HepG2 (cell line): ENCODE data around the gene C16orf95. TPM values are rescaled to one million over a fixed set of nuclear protein-coding genes. Genes with fewer than 3 reads are reported as not detected.

Experiments
- ATAC-seq: fragments of 200-7000 bp; cut with Tn5 transposase; 3 replicates; pipeline ENCODE4 v1.9.1; 2020; ENCODE audit warnings: mild to moderate bottlenecking, moderate library complexity
- BruUV-seq: library from RNA; stranded (reverse); fragments of 400-500 nt; replicated peaks from 2 replicates; lab custom pipeline; 2021; lab: Mats Ljungman, UMichigan
- CTCF ChIA-PET: fragments of 300-600 bp; formaldehyde crosslinking; extraction: SDS; loops from one replicate; lab custom pipeline; 2021; ENCODE audit warnings: low total read pairs, inconsistent platforms, low intra/inter-chr PET ratio; lab: Yijun Ruan, JAX
- POLR2A ChIA-PET: fragments of 350-600 bp; sonication (Branson Sonifier 250); formaldehyde crosslinking; loops from one replicate; lab custom pipeline; 2020; ENCODE audit warnings: antibody characterized with exemption, inconsistent platforms; lab: Yijun Ruan, JAX
- DNase-seq: peaks from one replicate; pipeline ENCODE4 v3.0.0-alpha.2; 2015; ENCODE audit warnings: low spot score
- FAIRE-seq: peaks from 3 replicates; lab custom pipeline; 2011; peaks lifted over from hg19 to GRCh38; lab: Jason Lieb, UNC
- H2AFZ ChIP-seq: one replicate; pipeline ENCODE4 v1.6.1; 2011; ENCODE audit warnings: low read length, inconsistent platforms
- H3K27ac ChIP-seq: fragments of 300-600 bp; 3 replicates; pipeline ENCODE4 v1.8.0; 2011; ENCODE audit warnings: mixed run types, mild to moderate bottlenecking, mixed read lengths, low read length, inconsistent platforms; ENCODE audit not compliant: insufficient read depth; ENCODE audit errors: extremely low read length
- H3K27me3 ChIP-seq, 2 experiments: fragments of 200-600 bp in 1 of 2; 2 replicates in 1 of 2; 3 replicates in 1 of 2; pipeline versions ENCODE4 v1.6.0 to v1.8.0; 2011; ENCODE audit warnings: low read length in 2 of 2, mild to moderate bottlenecking in 2 of 2, moderate library complexity in 2 of 2, inconsistent platforms in 1 of 2; ENCODE audit not compliant: insufficient read depth in 2 of 2, control insufficient read depth in 1 of 2
- H3K36me3 ChIP-seq, 2 experiments: fragments of 200-600 bp in 1 of 2; replicated peaks in 1 of 2; 2 replicates in 1 of 2; 3 replicates in 1 of 2; pipeline versions ENCODE4 v1.5.1 to v1.8.0; 2011; ENCODE audit warnings: low read length in 2 of 2, inconsistent platforms in 1 of 2; ENCODE audit not compliant: insufficient read depth in 2 of 2, control insufficient read depth in 1 of 2
- H3K4me1 ChIP-seq: 2 replicates; pipeline ENCODE4 v1.5.1; 2012; ENCODE audit warnings: low read length, inconsistent platforms; ENCODE audit not compliant: insufficient read depth
- H3K4me2 ChIP-seq: 2 replicates; pipeline ENCODE4 v1.6.0; 2011; ENCODE audit warnings: low read depth, low read length, inconsistent platforms
- H3K4me3 ChIP-seq, 3 experiments: fragments of 200-600 bp in 1 of 3; sonication (generic), shearing (Covaris generic) in 1 of 3; replicated peaks in 1 of 3; 2 replicates each; pipeline ENCODE4 v1.5.1; 2011 to 2016; ENCODE audit warnings: low read length in 3 of 3, inconsistent platforms in 2 of 3, low read depth in 2 of 3, mild to moderate bottlenecking in 2 of 3, control low read depth in 1 of 3, mixed read lengths in 1 of 3; ENCODE audit not compliant: insufficient read depth in 1 of 3
- H3K79me2 ChIP-seq: one replicate; pipeline ENCODE4 v1.6.1; 2011; ENCODE audit warnings: low read length, inconsistent platforms; ENCODE audit not compliant: insufficient read depth
- H3K9ac ChIP-seq: 2 replicates; pipeline ENCODE4 v1.6.0; 2011; ENCODE audit warnings: mild to moderate bottlenecking, low read depth, low read length, inconsistent platforms; ENCODE audit not compliant: insufficient read depth
- H3K9me3 ChIP-seq: 2 replicates; pipeline ENCODE4 v1.5.1; 2012; ENCODE audit warnings: mild to moderate bottlenecking, low read length
- H4K20me1 ChIP-seq: 2 replicates; pipeline ENCODE4 v1.6.0; 2011; ENCODE audit warnings: inconsistent platforms, mild to moderate bottlenecking, low read length, moderate library complexity; ENCODE audit not compliant: insufficient read depth
- AKAP8 ChIP-seq: sonication (generic); formaldehyde crosslinking; IDR thresholded peaks from 2 replicates; pipeline ENCODE4 v1.5.1; 2020; ENCODE audit warnings: mild to moderate bottlenecking, missing genetic modification reagents
- ATF7-NPFF ChIP-seq: sonication (generic); formaldehyde crosslinking; IDR thresholded peaks from 2 replicates; pipeline ENCODE4 v1.8.1; 2023; ENCODE audit warnings: mild to moderate bottlenecking, low read depth, missing genetic modification reagents, moderate library complexity
- DMAP1 ChIP-seq: IDR thresholded peaks from 2 replicates; pipeline ENCODE4 v1.6.1; 2016
- GATAD2A ChIP-seq: IDR thresholded peaks from 2 replicates; pipeline ENCODE4 v1.6.1; 2016
- MEIS1 ChIP-seq: sonication (generic); formaldehyde crosslinking; IDR thresholded peaks from 2 replicates; pipeline ENCODE4 v1.9.0; 2021; ENCODE audit warnings: mild to moderate bottlenecking, missing genetic modification reagents, moderate library complexity, borderline replicate concordance
- MIER2 ChIP-seq: IDR thresholded peaks from 2 replicates; pipeline ENCODE4 v1.6.1; 2016; ENCODE audit warnings: missing biosample characterization, missing genetic modification reagents
- NFE2L1 ChIP-seq: sonication (generic); formaldehyde crosslinking; IDR thresholded peaks from 2 replicates; pipeline ENCODE4 v1.4.0; 2020; ENCODE audit warnings: missing genetic modification reagents, mild to moderate bottlenecking, borderline replicate concordance
- REXO4 ChIP-seq: sonication (generic); formaldehyde crosslinking; IDR thresholded peaks from 2 replicates; pipeline ENCODE4 v1.8.0; 2022; ENCODE audit warnings: missing genetic modification reagents, mild to moderate bottlenecking, borderline replicate concordance
- ZBTB21 ChIP-seq: sonication (generic); formaldehyde crosslinking; IDR thresholded peaks from 2 replicates; pipeline ENCODE4 v1.4.0; 2020; ENCODE audit warnings: missing genetic modification reagents
- ZFP62 ChIP-seq: sonication (generic); formaldehyde crosslinking; IDR thresholded peaks from 2 replicates; pipeline ENCODE4 v1.4.0; 2020; ENCODE audit warnings: missing genetic modification reagents
- ZNF17 ChIP-seq: sonication (generic); formaldehyde crosslinking; IDR thresholded peaks from 2 replicates; pipeline ENCODE4 v1.5.0; 2020; ENCODE audit warnings: mild to moderate bottlenecking, missing genetic modification reagents
- ZNF496 ChIP-seq: sonication (generic); formaldehyde crosslinking; IDR thresholded peaks from 2 replicates; pipeline ENCODE4 v1.8.1; 2023; ENCODE audit warnings: mild to moderate bottlenecking, moderate library complexity, missing genetic modification reagents; ENCODE audit not compliant: insufficient replicate concordance
- ZNF530 ChIP-seq: sonication (generic); formaldehyde crosslinking; IDR thresholded peaks from 2 replicates; pipeline ENCODE4 v1.5.0; 2020; ENCODE audit warnings: low read depth, mild to moderate bottlenecking, missing genetic modification reagents
- ZNF552 ChIP-seq: sonication (generic); formaldehyde crosslinking; IDR thresholded peaks from 2 replicates; pipeline ENCODE4 v1.9.0; 2022; ENCODE audit warnings: missing genetic modification reagents, mild to moderate bottlenecking, borderline replicate concordance
- ZNF562 ChIP-seq: sonication (generic); formaldehyde crosslinking; IDR thresholded peaks from 2 replicates; pipeline ENCODE4 v1.8.0; 2022; ENCODE audit warnings: missing genetic modification reagents, borderline replicate concordance
- ZNF703 ChIP-seq: sonication (generic); formaldehyde crosslinking; IDR thresholded peaks from 2 replicates; pipeline ENCODE4 v1.5.1; 2020; ENCODE audit warnings: missing genetic modification reagents, mild to moderate bottlenecking, moderate library complexity, borderline replicate concordance
- ZNF768 ChIP-seq: sonication (generic); formaldehyde crosslinking; IDR thresholded peaks from 2 replicates; pipeline ENCODE4 v1.4.0; 2020; ENCODE audit warnings: missing genetic modification reagents
- WGBS: methylation state at CpG from one replicate; pipeline ENCODE4 v1.1.6; 2017; ENCODE audit warnings: low lambda C conversion rate; 5-methylcytosine and 5-hydroxymethylcytosine counted together
- in situ Hi-C: cut with HindIII; loops from 2 replicates; pipeline ENCODE4 v1.10.0; 2017; ENCODE audit warnings: low pct_unique_long_range_greater_than_20kb; ENCODE audit not compliant: extremely low pct_ligation_motif_present
- intact Hi-C: fragments of 100-400 bp; cut with micrococcal nuclease; formaldehyde crosslinking; loops from one replicate; pipeline ENCODE4 v1.10.0; 2022; ENCODE audit not compliant: unreplicated experiment
- polyA plus RNA-seq, 8 experiments: library from polyadenylated mRNA; depleted of rRNA in 3 of 8; stranded (reverse) in 7 of 8; unstranded in 1 of 8; fragments of >200 nt; fragmentation: Illumina TruSeq in 4 of 8; extraction: Trizol in 4 of 8; gene quantifications; 2 replicates each; pipeline versions ENCODE4 v1.2.1 to v1.2.3, GENCODE V29; 2011 to 2016; ENCODE audit warnings: low read depth in 4 of 8, missing spikeins in 1 of 8, mixed read lengths in 1 of 8; ENCODE audit not compliant: insufficient read depth in 1 of 8
- total RNA-seq, 5 experiments: library from RNA; depleted of rRNA; stranded (reverse); fragments of >200 nt; fragmentation: Illumina TruSeq; extraction: Trizol; gene quantifications; 2 replicates each; pipeline ENCODE4 v1.2.3, GENCODE V29; 2016; ENCODE audit warnings: low read depth in 1 of 5
- TF ChIP-seq, protein P1 (sequence below), 2 experiments: sonication (generic) in 1 of 2; formaldehyde crosslinking in 1 of 2; IDR thresholded peaks; 2 replicates each; pipeline versions ENCODE4 v1.4.0 to v1.6.1; 2016 to 2020; ENCODE audit warnings: borderline replicate concordance in 1 of 2, low read depth in 1 of 2, mild to moderate bottlenecking in 1 of 2, missing genetic modification reagents in 1 of 2
- TF ChIP-seq, protein P2 (sequence below): sonication (generic); formaldehyde crosslinking; IDR thresholded peaks from 2 replicates; pipeline ENCODE4 v1.4.0; 2020; ENCODE audit warnings: missing genetic modification reagents, borderline replicate concordance
- TF ChIP-seq, protein P3 (sequence below): IDR thresholded peaks from 2 replicates; pipeline ENCODE4 v1.6.1; 2016; ENCODE audit warnings: missing genetic modification reagents, missing compliant biosample characterization

Gene C16orf95
- total and polyA plus RNA-seq, 2 of the 13 experiments (the other 11 are each of a cell fraction or from before 2014, with no cell fraction given), result 2.8 to 8.6 TPM

DNA sequence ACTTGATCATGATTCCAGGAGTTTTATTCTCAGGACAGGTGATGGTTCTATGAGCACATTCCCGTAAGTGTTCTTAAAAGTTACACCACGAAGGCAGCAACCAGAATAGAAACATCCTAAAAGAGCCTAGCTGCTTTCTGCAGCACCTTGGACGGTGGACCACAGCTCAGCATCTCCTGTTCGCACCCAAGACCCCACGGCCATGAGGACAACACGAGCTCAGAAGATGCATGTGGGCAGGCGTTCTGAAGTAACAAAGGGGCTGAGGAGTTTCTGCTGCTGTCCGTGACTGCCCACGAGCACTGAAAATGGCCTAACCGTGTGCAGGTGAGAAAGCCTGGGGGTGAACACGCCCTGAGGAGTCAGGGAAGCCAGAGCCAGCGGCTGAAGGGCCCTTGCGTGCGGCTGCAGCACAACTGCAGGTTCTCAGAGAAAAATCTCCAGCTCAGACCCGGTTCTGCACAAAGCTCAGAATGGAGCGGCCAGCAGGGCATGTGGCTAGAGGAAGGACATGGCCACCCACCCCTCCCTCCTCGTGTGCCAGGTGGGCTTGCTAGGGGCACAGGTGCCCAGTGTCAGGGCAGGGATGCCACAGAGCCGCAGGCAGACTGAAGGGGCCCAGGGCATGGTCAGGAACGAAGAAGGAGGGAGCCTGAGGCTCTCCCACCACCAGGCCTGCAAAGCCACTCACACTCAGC, 10.8 kb upstream of the C16orf95 start:
- CTCF ChIA-PET, result no interaction called here
- FAIRE-seq, result no peak
- WGBS, result 98% methylated on average over 15 of the region's 19 CpGs
- no peak for TF ChIP-seq ZNF530 (CRISPR knock-in tag)
- TF ChIP-seq NFE2L1 (CRISPR knock-in tag), result no peak
- TF ChIP-seq, protein P1, sequence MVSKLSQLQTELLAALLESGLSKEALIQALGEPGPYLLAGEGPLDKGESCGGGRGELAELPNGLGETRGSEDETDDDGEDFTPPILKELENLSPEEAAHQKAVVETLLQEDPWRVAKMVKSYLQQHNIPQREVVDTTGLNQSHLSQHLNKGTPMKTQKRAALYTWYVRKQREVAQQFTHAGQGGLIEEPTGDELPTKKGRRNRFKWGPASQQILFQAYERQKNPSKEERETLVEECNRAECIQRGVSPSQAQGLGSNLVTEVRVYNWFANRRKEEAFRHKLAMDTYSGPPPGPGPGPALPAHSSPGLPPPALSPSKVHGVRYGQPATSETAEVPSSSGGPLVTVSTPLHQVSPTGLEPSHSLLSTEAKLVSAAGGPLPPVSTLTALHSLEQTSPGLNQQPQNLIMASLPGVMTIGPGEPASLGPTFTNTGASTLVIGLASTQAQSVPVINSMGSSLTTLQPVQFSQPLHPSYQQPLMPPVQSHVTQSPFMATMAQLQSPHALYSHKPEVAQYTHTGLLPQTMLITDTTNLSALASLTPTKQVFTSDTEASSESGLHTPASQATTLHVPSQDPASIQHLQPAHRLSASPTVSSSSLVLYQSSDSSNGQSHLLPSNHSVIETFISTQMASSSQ (IDR thresholded peaks at IDR 0.05; ENCODE audit: low read depth), result no peak
- TF ChIP-seq, protein P1 (CRISPR knock-in tag; IDR thresholded peaks at IDR 0.05; ENCODE audit: borderline replicate concordance), result 0 out of 2 replicates have a peak, but pooled peaks have one; percentile 23
- TF ChIP-seq ZFP62 (CRISPR knock-in tag), result no peak
- TF ChIP-seq REXO4 (CRISPR knock-in tag), result no peak
- no peak for TF ChIP-seq MIER2 (CRISPR knock-in tag)
- TF ChIP-seq ATF7-NPFF, result no peak
- TF ChIP-seq AKAP8 (CRISPR knock-in tag), result 0 out of 2 replicates have a peak, but pooled peaks have one; percentile 47
- TF ChIP-seq GATAD2A, result no peak
- no peak for TF ChIP-seq ZNF768 (CRISPR knock-in tag)
- no peak for TF ChIP-seq ZNF496 (CRISPR knock-in tag)
- TF ChIP-seq ZNF703 (CRISPR knock-in tag), result no peak
- TF ChIP-seq, protein P2, sequence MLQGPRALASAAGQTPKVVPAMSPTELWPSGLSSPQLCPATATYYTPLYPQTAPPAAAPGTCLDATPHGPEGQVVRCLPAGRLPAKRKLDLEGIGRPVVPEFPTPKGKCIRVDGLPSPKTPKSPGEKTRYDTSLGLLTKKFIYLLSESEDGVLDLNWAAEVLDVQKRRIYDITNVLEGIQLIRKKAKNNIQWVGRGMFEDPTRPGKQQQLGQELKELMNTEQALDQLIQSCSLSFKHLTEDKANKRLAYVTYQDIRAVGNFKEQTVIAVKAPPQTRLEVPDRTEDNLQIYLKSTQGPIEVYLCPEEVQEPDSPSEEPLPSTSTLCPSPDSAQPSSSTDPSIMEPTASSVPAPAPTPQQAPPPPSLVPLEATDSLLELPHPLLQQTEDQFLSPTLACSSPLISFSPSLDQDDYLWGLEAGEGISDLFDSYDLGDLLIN (CRISPR knock-in tag), result no peak
- TF ChIP-seq ZNF17, result no peak
- no peak for TF ChIP-seq ZBTB21
- 0 out of 2 replicates have a peak, but pooled peaks have one; percentile 34 for TF ChIP-seq ZNF552 (CRISPR knock-in tag)
- no peak for TF ChIP-seq MEIS1 (CRISPR knock-in tag)
- TF ChIP-seq, protein P3, sequence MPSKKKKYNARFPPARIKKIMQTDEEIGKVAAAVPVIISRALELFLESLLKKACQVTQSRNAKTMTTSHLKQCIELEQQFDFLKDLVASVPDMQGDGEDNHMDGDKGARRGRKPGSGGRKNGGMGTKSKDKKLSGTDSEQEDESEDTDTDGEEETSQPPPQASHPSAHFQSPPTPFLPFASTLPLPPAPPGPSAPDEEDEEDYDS, result no peak
- TF ChIP-seq DMAP1 (CRISPR knock-in tag), result no peak
- TF ChIP-seq ZNF562, result no peak

More for the DNA sequence above, 10.8 kb upstream of the C16orf95 start:
- no TSS peak for BruUV-seq
- H3K27ac ChIP-seq, result no peak overlapping the region
- no peak overlapping the region for H3K4me2 ChIP-seq
- no peak overlapping the region for H2AFZ ChIP-seq
- H3K27me3 ChIP-seq, result no peaks in the 10 kb centered on the region
- H3K9me3 ChIP-seq, result no peaks in the 10 kb centered on the region
- peaks cover 83% of the 10 kb centered on the region for H4K20me1 ChIP-seq
- H3K36me3 ChIP-seq, result peaks cover 53 to 81% of the 10 kb centered on the region in 2 experiments
- no peak overlapping the region for H3K4me3 ChIP-seq
- POLR2A ChIA-PET, result interaction anchor here (1.9 to 2.5 kb wide), 2 partner anchors 53 to 56 kb away, joined by 4 to 13 read pairs; partner anchors contain the start of gene FBXO31
- ATAC-seq (no peak), DNase-seq (no peak)
- H3K4me1 ChIP-seq, result no peaks in the 10 kb centered on the region
- H3K9ac ChIP-seq, result no peak overlapping the region
- in situ Hi-C loops (no loop called here), intact Hi-C loops (no loop called here)
- H3K79me2 ChIP-seq, result peaks cover 11% of the 10 kb centered on the region
